Amniotic stem cell (primary cell): ENCODE results near the gene YJEFN3.

ENCODE experiments used
- DNase-seq: peaks from one replicate; lab custom pipeline; 2025; lab: John Stamatoyannopoulos, UW

YJEFN3 gene

GRCh38 chr19:19554074-19555023 is 25.6 kb downstream of the YJEFN3 start:
- no peak for DNase-seq

- no peak for DNase-seq
These were observed 29.3 kb downstream of the YJEFN3 start for GRCh38 chr19:19558055-19558454.

GRCh38 chr19:19558636-19559035 is 29.9 kb downstream of the YJEFN3 start:
- DNase-seq: no peak

GRCh38 chr19:19559931-19560330 is 31.2 kb downstream of the YJEFN3 start:
- DNase-seq: no peak

- DNase-seq: no peak
These were observed 33.4 kb downstream of the YJEFN3 start for GRCh38 chr19:19561946-19562664.

- DNase-seq: no peak
These were observed 34.1 kb downstream of the YJEFN3 start for GRCh38 chr19:19562665-19563347.

GRCh38 chr19:19563348-19563848 is 34.7 kb downstream of the YJEFN3 start:
- no peak for DNase-seq

GRCh38 chr19:19566306-19566705 is 37.6 kb downstream of the YJEFN3 start:
- no peak for DNase-seq

GRCh38 chr19:19567391-19567790 is 38.7 kb downstream of the YJEFN3 start:
- no peak for DNase-seq

GRCh38 chr19:19568802-19569756 is 40.4 kb downstream of the YJEFN3 start:
- no peak for DNase-seq

GRCh38 chr19:19570571-19570970 is 41.9 kb downstream of the YJEFN3 start:
- no peak for DNase-seq

GRCh38 chr19:19571071-19571786 is 42.5 kb downstream of the YJEFN3 start:
- DNase-seq: no peak

GRCh38 chr19:19575411-19575810 is 46.7 kb downstream of the YJEFN3 start:
- no peak for DNase-seq

GRCh38 chr19:19578252-19578651 is 49.5 kb downstream of the YJEFN3 start:
- no peak for DNase-seq

- no peak for DNase-seq
These were observed 51.0 kb downstream of the YJEFN3 start for GRCh38 chr19:19579533-19580361.

- DNase-seq: no peak
These were observed 51.7 kb downstream of the YJEFN3 start for GRCh38 chr19:19580418-19580817.

GRCh38 chr19:19581391-19581790 is 52.7 kb downstream of the YJEFN3 start:
- no peak for DNase-seq

- no peak for DNase-seq
These were observed 53.8 kb downstream of the YJEFN3 start for GRCh38 chr19:19582471-19582870.

GRCh38 chr19:19584356-19584755 is 55.6 kb downstream of the YJEFN3 start:
- no peak for DNase-seq
